ENCODE results near the gene HECW1.

DNA sequence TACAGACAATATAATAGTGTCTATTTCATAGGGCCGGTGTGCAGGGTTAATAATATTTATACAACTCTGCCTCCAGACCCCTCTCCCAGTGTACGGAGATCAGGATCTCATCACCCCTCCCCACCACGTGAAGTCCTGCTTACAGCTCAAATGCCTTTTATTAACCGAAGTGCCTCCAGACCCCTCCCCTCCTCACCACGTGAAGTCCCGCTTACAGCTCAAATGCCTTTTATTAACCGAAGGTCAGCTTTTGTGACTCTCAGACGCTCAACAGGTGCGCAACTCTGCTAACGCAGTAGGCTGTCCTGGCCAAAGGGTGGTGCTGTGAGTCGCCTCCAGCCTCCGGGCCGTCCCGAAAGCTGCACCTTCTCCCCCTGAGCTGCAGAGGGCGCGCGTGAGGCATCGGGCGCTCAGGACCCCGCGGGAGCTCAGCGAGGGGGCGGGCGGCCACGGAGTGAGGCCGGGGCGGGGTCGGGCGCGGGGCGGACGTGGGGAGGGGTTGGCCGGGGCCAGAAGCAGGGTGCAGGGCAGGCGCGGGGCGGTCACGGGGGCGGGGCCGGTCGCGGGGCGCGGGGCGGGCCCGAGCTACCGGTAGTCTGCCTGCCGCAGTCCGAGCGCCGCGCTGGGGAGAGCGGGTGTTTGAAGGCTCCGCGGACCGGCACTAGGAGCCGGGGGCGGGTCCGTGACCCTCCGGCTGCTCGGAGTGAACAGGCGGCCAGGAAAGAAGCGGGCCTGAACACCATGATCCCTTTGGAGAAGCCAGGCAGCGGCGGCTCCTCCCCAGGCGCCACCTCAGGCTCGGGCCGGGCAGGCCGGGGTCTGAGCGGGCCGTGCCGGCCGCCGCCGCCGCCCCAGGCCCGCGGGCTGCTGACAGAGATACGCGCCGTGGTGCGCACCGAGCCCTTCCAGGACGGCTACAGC, 470.3 kb downstream of the HECW1 start, which contains the start of gene STK17A:
- TF ChIP-seq EZH2 (IDR thresholded peaks at IDR 0.05; ENCODE audit: low read length) = no peak
- TF ChIP-seq CTCF (optimal IDR thresholded peaks at IDR 0.05 in 1 of 3, IDR thresholded peaks at IDR 0.05 in 1 of 3, conservative IDR thresholded peaks at IDR 0.05 in 1 of 3; ENCODE audit: extremely low read depth in 1 of 3, insufficient read depth in 2 of 3, low read length in 3 of 3) = peak; percentile 96 to 99 (median 99)

Data from keratinocyte (primary cell).